DND-41 (cell line): ENCODE measurements around the gene MTF1.

Experiments used
- CTCF ChIP-seq: IDR thresholded peaks from 2 replicates; pipeline ENCODE4 v1.5.1; 2012; ENCODE audit warnings: borderline replicate concordance, low read length, moderate library complexity, mild to moderate bottlenecking; ENCODE audit not compliant: poor library complexity, severe bottlenecking; ENCODE audit errors: extremely low read depth
- EZH2 ChIP-seq: IDR thresholded peaks from 3 replicates; pipeline ENCODE4 v1.6.1; 2012; ENCODE audit warnings: borderline replicate concordance, low read depth, mild to moderate bottlenecking, moderate library complexity, low read length, inconsistent platforms; ENCODE audit not compliant: severe bottlenecking

GRCh38 chr1:37866491-37866890 is 7.1 kb upstream of the MTF1 start:
- TF ChIP-seq CTCF (no peak), EZH2 (no peak)
